Measurements from ENCODE around the gene LUZP1.

LUZP1 gene

DNA sequence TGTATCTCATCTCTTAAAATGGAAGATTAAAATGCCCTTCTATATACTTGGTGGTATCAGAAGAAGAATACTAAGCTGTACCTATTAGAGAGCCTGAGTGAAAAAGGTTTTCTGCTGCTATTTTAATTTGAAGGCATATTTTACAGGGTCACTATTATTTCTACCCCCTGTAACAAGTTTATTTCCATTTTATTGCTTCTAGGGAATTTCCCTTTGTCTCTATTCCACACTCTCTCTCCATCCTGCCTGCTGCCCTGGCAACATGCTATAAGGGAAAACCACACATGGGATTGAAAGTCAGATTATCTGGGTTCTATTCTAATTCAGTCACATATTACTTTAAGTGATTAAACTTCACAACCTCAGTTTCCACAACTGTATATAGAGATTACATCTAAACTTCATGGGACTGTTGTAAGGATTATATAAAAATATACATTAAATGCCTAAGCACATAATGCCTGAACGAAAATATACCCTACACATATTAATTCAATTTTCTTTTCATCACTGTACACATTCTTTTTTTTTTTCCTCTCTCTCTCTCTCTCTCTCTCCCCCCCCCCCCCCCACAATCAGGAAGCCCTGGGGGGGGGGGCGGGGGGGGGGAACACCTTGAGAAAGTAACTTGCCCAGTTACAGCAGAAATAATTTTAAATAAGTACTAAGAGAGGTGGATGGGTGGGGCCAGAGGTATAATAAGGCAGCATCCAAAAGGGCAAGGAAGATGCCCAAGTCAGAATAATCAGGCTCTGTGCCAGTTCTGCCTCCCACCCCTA lies 51.5 kb downstream of the LUZP1 start:
- DNase-seq (ENCODE audit: low spot score), result no peak

DNA sequence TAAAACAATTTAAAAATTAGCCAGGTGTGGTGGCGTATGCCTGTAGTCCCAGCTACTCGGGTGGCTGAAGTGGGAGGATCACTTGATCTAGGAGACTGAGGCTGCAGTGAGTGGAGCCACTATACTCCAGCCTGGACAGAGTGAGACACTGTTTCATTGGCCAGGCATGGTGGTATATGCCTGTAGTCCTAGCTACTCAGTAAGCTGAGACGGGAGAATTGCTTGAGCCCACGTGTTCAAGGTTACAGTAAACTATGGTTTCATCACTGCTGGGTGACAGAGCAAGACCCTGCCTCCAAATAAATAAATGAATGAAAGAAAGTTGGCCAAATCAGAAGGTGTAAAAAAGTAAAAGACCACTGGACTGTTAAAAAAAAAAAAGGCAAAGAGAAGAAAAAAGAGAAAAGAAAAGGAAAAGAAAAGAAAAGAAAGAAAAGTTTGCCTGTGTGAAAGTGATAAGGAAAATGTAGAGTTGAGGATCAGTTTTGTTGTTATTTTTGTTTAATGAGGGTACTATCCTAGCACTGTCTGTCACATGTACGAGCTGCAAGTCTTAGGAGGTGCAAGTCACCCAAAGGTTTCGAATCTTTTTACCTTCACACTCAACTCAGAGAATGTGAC lies 52.3 kb downstream of the LUZP1 start:
- no peak for DNase-seq (ENCODE audit: low spot score)

DNA sequence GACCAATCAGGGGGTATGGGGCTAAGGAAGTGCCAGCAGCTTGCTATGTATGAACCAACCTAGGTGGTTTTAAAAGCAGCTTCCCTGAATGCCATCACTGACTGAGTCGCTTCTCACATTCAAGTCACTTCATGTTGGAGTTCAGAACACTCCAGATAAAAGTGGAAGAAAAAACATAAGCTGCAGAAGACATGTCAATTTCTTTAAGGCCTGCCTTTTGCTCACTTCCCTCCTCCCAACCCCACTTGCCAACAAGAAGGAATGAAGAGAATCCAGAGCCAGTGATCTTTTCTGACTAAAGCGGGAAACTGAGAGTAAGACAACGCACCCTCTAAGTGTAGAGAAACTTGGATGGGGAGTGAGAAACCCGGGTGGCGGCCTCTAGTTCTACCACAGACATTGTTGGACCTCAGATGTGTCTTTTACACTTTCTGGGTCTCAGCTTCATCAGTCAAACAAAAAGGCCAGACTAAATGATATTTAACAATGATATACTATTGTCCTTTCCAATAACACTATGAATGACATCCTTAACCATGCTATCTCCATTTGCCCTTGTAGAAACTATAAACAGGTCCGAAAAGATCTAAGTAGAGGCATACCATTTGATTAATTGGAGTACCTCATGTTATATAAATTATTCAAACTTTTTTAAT lies 54.1 kb downstream of the LUZP1 start:
- DNase-seq (ENCODE audit: low spot score), result peak; percentile 38

DNA sequence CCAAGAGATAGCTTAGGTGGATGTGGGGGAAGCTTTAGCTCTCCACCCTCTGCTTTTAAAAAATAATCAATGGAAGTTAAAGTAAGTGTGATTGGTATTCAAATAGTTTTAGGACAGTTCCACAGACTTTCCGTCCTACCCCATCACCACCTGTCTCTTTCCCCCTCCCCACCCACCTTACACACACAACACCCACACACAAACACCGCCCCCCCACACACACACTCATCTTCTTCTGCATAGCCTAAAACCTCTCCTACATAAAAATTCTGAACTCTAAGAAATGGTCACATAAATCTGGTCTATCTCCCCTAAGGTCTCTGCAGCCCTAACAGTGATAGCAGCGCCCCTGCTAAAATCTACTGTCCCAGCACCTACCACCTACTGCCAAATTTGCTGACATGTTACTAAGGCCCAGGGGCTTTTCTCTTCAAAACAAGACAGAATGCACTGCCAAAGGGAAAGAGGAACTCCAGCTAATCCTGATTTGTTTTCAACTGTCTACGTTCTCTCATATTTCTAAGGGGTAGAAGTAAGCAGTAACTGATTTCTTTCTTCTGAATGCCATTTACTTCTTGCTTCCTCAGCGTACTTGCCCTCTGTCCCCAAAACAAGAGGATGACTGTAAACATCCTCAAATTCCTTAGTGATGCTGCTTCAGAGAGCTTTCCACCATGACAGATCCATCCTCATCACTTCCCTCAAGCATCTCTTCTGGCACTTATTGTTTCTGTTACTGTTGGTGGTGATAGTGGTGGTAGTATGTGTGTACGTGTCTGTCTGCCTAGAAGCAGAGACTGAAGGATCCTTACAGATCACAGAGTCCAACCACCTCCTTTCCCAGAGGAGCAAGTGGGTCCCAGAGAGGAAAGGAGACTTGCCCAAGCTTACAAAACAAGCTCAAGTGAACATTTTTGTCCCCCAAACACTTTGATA lies 56.8 kb downstream of the LUZP1 start:
- DNase-seq (ENCODE audit: low spot score), result no peak

DNA sequence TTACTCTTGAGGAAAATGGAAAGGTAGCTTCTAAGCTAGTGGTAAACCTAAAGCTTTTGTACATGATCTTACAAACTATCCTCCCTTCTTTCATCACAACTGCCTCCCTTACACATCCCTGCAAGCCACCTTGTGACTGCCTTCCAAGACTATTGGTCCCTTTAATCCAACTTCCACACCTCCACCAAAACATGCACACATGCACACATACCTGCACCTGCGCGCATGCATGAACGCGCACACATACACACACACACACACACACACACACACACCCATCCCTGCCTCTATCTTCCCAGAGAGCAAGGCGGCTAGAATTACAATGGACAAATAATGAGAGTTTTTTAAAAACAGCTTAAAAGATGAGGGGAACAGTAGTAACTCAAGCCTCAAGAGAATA lies 58.3 kb downstream of the LUZP1 start:
- no peak for DNase-seq (ENCODE audit: low spot score)

DNA sequence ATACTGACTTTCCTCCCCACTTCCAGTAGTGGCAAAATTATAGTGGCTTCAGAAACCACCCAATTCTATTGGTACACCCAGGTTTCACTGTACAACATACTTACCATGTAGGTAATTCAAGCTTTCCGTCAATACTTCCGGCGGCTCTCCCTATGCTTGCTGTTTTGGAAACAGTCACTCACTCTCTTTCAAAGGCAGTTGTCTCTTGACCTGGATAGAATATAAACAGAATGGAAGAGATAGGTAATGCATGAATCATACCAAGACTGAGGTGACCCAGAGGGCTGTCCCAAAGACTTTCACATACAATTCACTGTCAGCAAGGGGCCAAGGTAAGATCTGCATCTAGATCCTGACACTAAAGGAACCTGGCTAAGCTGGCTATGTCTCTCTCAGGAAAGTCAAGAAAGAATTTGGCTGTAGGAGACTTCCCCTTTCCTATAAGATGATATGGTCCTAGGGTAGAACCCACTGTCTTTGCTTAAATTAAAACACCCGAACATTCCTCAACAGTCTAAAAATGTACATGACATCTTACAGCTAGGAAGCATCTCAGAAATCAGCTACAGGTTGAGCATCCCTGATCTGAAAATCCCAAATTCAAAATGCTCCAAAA lies 59.6 kb downstream of the LUZP1 start:
- DNase-seq (ENCODE audit: low spot score), result no peak

DNA sequence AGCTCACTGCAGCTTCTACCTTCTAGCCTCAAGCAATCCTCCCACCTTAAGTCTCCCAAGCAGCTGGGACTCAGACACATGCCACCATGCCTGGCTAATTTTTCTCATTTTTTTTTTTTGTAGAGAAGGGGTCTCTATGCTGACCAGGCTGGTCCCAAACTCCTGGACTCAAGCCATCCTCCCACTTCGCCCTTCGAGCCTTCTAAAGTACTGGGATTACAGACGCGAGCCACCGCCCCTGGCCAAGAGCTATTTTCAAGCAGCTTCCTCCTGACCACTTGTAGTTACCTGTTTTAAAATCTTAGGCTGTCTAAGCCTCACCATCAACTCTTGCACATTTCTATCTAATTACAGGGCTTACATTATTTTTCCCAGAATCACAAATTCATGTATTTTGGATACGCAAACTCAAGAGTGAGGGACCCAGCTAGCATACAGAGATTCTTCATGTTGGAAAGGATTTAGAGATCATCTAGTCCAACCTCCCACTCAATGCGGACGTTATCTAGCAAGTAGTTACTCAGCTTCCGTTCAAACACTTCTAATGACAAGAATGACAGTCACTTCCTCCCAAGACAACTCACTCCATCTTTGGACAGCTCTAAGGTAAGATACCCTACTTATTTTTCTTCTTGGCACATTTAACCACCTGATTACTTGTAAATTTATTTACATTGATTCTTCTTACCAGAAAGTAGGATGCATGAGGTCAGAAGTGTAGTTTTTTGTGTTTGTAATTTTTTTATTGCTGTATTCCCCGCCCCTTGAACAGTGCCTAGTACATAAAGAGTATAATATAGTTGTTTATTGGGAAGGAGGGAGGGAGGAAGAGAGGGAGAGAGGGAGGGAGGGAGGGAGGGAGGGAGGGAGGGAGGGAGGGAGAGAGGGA lies 65.4 kb downstream of the LUZP1 start:
- DNase-seq (ENCODE audit: low spot score), result no peak

DNA sequence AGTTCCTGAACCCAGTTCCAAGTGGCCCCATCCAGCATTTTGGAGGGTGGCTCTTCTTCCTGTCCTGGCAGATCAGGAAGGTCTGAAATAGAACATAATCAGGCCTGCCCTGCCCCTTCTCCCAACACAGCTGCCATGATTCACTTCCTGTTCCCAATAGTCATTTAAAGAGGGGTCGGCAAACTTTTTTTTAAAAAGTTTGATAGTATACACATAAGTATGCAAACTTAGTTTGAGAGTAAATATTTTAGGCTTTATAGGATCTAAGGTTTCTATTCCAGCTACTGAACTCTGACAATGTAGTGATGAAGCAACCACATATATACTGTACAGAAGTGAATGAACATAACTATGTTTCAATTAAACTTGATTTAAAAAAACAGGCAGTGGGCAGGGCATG lies 66.4 kb downstream of the LUZP1 start:
- DNase-seq (ENCODE audit: low spot score), result no peak

DNA sequence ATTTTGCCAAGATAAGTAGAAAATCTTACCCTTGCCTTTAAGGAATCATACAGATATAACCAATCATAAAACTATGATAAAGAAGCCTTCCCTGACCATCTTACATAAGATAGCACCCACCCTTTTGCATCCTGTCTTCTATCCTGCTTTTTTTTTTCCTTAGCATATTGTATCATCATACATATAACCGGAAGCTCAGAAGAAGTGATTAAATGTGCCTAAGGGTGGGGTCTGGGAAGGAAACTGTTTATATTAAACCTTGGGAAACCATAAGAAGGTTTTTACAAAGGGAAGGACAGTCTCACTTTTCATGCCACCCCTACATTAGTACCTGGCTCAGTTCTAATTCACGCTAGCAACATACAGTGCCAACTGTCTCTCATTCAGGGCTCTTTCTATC lies 66.8 kb downstream of the LUZP1 start:
- DNase-seq (ENCODE audit: low spot score), result no peak

DNA sequence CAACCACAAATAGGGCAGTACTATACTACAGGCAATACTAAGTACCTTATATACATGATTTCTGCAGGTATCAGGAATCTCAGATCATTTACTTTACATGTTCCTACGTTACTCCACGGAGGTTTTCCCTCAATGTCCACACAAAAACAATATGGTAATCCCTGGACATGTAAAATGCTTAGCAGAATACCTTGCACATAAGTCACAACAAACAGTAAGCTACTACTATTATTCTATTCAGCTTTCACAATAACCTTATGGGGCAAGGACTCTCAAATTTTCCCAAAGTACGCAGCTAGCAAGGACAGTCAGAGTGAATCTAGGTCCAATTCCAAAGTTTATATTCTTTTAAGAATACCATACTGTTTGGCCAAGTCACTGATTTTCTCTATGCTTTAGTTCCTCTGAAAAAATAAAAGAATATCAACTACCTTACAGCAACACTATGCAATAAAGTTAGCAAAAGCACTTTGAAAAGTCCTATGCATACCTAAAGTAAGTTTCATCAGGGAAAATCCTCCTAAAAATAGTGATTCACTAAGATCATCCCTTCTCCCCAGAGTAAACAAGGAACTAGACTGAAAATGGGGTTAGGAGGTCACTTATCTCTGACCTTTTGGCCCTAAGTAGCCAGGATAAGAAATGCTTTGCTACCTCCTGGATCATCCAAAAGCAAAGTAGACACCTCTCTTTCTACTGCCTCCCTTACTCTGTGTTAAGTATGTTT lies 67.4 kb downstream of the LUZP1 start:
- peak; percentile 21 for DNase-seq (ENCODE audit: low spot score)

DNA sequence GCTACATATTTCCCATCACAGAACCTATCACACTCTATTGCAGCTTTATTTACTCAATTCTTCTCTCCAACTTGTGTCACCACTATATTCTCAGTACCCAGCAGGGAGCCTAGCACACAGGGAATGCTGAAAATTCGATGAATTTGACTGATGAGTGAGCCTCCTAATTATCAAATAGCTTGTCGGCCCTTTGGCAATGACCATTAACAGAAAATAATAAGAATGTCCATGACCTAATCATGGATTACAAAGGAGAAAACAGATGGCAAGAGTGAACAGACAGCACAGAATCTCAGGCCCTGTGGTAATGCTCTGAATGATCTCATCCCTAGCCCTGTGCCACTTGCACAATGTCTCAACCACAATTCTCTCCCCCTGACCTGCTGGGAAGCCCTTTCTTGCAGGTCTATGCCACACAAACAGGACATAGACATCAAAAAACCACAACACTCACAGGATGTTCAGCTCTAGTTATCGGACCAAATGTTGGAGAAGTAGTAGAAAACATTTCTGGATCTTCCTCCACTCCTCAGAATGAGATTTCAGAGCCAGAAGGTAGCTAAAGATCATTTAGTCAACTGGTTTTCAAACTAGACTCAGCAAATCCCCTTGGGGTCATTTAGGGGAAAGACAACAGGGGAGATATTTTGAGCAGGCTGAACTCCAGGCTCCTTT lies 68.4 kb downstream of the LUZP1 start:
- peak; percentile 86 for DNase-seq (ENCODE audit: low spot score)

DNA sequence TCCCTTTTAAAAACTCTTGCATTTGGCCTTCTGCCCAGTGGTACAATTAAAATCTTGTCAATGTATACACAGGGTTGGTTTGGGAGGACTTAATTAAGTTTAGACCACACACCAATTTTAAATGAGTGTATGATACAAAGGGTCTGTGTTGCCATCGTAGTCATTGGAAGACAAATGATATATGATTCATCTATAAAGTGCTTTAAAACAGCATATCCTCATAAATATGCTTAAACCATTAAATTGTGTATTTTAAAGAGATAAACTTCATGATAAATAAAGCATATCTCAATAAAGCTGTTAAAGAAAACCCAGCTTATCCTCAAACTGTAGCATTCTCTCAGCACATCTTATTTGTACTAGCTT lies 69.5 kb downstream of the LUZP1 start:
- DNase-seq (ENCODE audit: low spot score), result no peak

DNA sequence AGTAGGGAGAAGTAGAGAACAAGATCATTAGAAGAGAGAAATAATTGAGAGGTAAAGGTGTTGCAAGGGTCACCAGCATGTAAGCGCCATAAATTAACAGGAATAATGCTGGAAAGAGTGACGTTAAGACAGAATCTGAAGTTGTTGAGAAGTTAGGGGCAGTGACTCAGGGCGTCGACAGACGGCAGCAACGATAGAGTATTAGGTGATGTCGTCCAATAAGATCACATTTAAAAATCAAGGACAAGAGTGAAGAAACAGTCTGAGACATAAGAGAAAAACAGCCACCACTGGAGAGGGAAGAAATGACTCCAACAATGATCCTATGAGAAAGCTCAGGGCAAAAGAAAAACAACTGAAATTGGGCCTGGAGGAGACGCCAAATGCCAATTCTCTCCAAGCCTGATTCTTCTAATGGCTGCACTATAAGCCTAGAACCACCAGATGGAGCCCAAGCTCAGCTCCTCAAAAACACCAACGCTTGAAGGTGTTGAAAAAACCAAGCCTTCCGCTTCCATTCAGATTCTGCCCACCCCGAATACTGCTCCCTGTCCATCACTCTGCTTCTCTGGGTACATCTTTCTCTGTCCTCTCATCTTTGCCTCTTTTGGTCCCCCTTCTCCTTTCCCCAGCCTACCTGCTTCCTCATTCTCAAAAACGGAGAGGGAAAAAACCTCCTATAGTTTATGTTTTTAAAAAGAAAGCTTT lies 70.0 kb downstream of the LUZP1 start:
- peak; percentile 64 for DNase-seq (ENCODE audit: low spot score)

DNA sequence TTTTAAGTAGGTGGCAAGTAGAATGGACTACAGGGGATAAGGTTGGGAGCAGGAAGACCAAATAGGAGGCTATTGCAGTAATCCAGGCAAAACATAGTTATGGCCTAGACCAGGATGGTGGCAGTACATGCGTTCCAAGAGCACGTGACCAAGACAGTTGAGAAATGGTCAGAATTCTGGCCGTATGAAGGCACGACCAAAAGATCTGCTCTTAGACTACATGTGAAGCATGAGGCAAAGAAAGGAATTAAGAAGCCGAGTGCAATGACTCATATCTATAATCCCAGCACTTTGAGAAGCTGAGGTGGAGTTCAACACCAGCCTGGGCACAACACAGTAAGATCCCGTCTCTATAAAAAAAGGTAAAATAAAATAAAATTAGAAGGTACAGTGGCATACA lies 71.3 kb downstream of the LUZP1 start:
- no peak for DNase-seq (ENCODE audit: low spot score)

DNA sequence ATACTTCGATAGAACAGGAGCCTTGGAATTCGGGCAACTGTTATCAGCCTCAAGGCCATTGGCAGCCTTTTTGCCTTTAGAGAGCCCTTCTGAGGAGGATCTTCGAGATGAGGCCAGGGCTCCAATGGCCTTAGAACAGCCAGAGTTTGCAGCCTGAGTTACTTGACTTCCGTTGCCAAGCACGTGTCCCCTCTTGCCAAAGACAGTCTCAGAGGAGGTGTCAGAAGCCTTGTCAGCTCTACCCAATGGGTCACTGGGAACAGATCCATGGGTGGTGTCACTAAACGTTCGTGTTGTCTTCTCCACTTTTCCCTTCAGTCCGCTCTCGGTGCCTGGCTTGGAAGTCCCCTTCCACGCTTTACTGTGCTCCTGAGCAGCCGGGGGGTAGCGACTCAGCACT lies 76.2 kb downstream of the LUZP1 start:
- DNase-seq (ENCODE audit: low spot score), result no peak

DNA sequence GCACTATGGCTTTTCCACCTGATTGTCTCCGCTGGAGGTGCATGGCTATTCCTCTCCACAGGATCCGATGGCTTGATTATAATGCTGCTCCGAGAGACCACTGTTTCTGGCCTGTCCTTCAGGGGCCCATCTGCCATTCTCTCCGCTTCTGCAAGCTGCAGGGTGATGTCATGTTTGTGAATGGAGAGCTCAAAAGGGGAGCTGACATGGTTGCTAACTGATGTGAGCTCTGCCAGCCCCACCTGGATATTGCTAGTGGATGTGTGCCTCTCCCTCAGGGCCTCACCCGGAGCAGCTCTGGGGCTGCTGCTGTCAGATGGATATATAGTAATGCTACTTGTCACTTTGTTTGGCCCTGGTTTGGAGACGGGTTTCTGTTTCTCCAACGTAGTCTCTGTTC lies 77.1 kb downstream of the LUZP1 start:
- no peak for DNase-seq (ENCODE audit: low spot score)

DNA sequence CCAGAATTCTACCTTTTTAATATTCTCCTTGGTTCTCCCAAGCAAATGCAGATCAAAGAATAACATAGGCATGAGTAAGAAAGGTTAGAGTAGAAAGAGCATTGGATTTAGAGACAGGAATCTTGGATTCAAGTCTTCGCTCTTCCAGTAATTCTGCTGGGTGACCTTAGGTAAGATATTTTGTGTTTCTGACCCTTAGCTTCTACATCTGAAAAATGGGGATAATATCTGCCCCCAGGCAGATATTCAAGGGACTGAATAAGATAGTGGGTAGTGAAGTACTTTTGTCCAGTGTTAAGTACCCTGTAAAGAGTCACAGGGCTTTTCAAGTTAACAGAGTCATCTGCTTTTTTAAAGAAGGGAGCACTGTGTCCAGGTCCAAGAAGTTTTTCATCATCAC lies 78.6 kb downstream of the LUZP1 start:
- DNase-seq (ENCODE audit: low spot score), result no peak

DNA sequence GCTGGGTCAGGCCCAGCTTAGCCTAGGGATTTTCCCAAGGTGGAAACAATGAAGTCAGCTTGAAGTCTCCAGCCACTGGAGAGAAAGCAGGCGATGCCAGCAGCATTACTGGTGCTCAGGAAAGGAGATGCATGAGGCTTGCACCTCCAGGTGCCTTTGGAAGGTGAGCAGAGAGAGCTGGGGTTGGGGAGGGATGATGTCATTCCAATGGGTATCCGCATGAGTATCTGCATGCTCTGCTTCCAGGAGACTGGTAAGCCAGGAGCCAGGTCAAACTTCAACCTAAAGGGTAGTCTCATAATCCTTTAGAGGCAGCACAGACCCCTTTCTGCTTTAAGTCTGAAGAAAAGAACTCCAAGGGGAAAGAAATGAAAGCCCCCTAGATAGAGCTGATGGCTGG lies 80.6 kb downstream of the LUZP1 start:
- no peak for DNase-seq (ENCODE audit: low spot score)

DNA sequence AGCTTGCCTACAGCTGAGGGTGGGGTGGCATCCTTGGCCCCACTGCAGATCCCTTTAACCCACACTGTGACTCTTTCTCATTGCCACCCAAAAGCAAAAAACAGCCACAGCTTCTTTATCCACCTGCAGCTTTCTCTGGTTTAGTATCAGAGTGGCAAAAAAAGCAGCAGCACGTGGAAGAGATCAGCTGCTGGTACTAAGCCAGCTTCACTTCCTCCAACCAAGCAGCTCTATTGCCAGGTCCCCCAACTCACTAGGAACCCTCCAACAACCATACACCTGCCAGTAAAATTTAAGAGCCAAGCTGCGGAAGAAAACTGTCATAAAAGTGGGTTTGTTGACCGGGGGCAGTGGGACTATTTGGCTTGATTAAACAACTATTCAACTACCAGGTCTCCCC lies 83.0 kb downstream of the LUZP1 start:
- DNase-seq (ENCODE audit: low spot score), result no peak

All from GM03348 (cell line).